GM12878 (cell line): Measurements from ENCODE around the gene SCYL1. TPM values are rescaled to one million over a fixed set of nuclear protein-coding genes. Genes with fewer than 3 reads are reported as not detected.

Experiments used
- BCL11A ChIP-seq: IDR thresholded peaks from 2 replicates; pipeline ENCODE4 v1.6.1; 2011; ENCODE audit warnings: low read depth, low read length
- BMI1 ChIP-seq: fragments of 450-650 bp; IDR thresholded peaks from 2 replicates; pipeline ENCODE4 v1.6.1; 2016; ENCODE audit warnings: mild to moderate bottlenecking, moderate library complexity, borderline replicate concordance
- CHD4 ChIP-seq: fragments of 200-600 bp; sonication (generic); IDR thresholded peaks from 2 replicates; pipeline ENCODE4 v1.6.1; 2016; ENCODE audit warnings: mild to moderate bottlenecking
- CREB1 ChIP-seq: IDR thresholded peaks from 2 replicates; pipeline ENCODE4 v1.6.1; 2012; ENCODE audit warnings: low read depth, mild to moderate bottlenecking, inconsistent platforms
- EED ChIP-seq: sonication (generic); IDR thresholded peaks from 2 replicates; pipeline ENCODE4 v1.6.1; 2016; ENCODE audit warnings: antibody characterized with exemption, low read depth
- IKZF1 ChIP-seq: fragments of 450-650 bp; conservative IDR thresholded peaks from 2 replicates; pipeline ENCODE4 v1.6.1; 2017; ENCODE audit warnings: antibody characterized with exemption, mild to moderate bottlenecking
- MEF2B ChIP-seq: fragments of 450-650 bp; IDR thresholded peaks from 2 replicates; pipeline ENCODE4 v1.6.1; 2018; ENCODE audit warnings: mild to moderate bottlenecking, moderate library complexity; ENCODE audit not compliant: partially characterized antibody, poor library complexity, severe bottlenecking
- MTA2 ChIP-seq: fragments of 450-650 bp; IDR thresholded peaks from 2 replicates; pipeline ENCODE4 v1.6.1; 2016; ENCODE audit warnings: low read depth, mild to moderate bottlenecking, moderate library complexity
- NFIC ChIP-seq: IDR thresholded peaks from 2 replicates; pipeline ENCODE4 v1.6.1; 2012; ENCODE audit warnings: low read depth, mild to moderate bottlenecking, inconsistent platforms, low read length, moderate library complexity
- NFYA ChIP-seq: IDR thresholded peaks from 2 replicates; pipeline ENCODE4 v1.6.1; 2011; ENCODE audit warnings: low read depth, mild to moderate bottlenecking, low read length, improper control_type of control experiment, borderline replicate concordance
- PAX8 ChIP-seq: fragments of 450-650 bp; IDR thresholded peaks from 2 replicates; pipeline ENCODE4 v1.6.1; 2017; ENCODE audit warnings: mild to moderate bottlenecking, moderate library complexity
- POLR2AphosphoS5 ChIP-seq: IDR thresholded peaks from 2 replicates; pipeline ENCODE4 v1.6.1; 2011; ENCODE audit warnings: mild to moderate bottlenecking, low read length, inconsistent platforms
- RCOR1 ChIP-seq: conservative IDR thresholded peaks from 2 replicates; pipeline ENCODE4 v1.6.1; 2012; ENCODE audit warnings: low read depth, low read length, improper control_type of control experiment
- SMAD1 ChIP-seq: fragments of 450-650 bp; IDR thresholded peaks from 2 replicates; pipeline ENCODE4 v1.6.1; 2018; ENCODE audit warnings: mild to moderate bottlenecking, low read depth; ENCODE audit not compliant: partially characterized antibody
- SMAD5 ChIP-seq: IDR thresholded peaks from 2 replicates; pipeline ENCODE4 v1.6.1; 2016; ENCODE audit warnings: antibody characterized with exemption, low read depth
- SP1 ChIP-seq: IDR thresholded peaks from one replicate; pipeline ENCODE4 v1.6.1; 2011; ENCODE audit warnings: low read depth, low read length
- ZSCAN29 ChIP-seq: fragments of 450-650 bp; IDR thresholded peaks from 2 replicates; pipeline ENCODE4 v1.6.1; 2017; ENCODE audit warnings: mild to moderate bottlenecking, moderate library complexity
- polyA plus RNA-seq, 11 experiments: library from polyadenylated mRNA; depleted of rRNA in 4 of 11; unstranded in 6 of 11; stranded (reverse) in 5 of 11; fragments of >200 nt; fragmentation: Nextera tagmentation in 4 of 11; fragmentation: Illumina TruSeq in 1 of 11; extraction: Ambion mirVana in 4 of 11; extraction: Trizol in 1 of 11; gene quantifications; 1 replicate in 1 of 11; 2 replicates in 10 of 11; pipeline versions ENCODE4 v1.2.1 to v1.2.3, GENCODE V29; 2011 to 2016; ENCODE audit warnings: inconsistent platforms in 2 of 11, missing spikeins in 2 of 11, low read depth in 1 of 11
- total RNA-seq, 4 experiments: library from RNA; depleted of rRNA in 3 of 4; stranded (reverse); fragments of >200 nt in 3 of 4; fragmentation: Illumina TruSeq in 1 of 4; extraction: Trizol in 1 of 4; gene quantifications; 2 replicates each; pipeline versions ENCODE4 v1.2.1 to v1.2.3, GENCODE V29; 2013 to 2021
- TF ChIP-seq, protein P1 (sequence below): IDR thresholded peaks from 2 replicates; pipeline ENCODE4 v1.6.1; 2012; ENCODE audit warnings: mild to moderate bottlenecking, low read depth, low read length
- TF ChIP-seq, protein P2 (sequence below), 3 experiments: IDR thresholded peaks in 2 of 3; conservative IDR thresholded peaks in 1 of 3; 2 replicates each; pipeline ENCODE4 v1.5.1; 2011; ENCODE audit warnings: low read depth in 3 of 3, low read length in 3 of 3, mild to moderate bottlenecking in 3 of 3, control low read depth in 2 of 3, moderate library complexity in 2 of 3, inconsistent platforms in 1 of 3, mixed read lengths in 1 of 3; ENCODE audit not compliant: control insufficient read depth in 2 of 3, insufficient read depth in 1 of 3; ENCODE audit errors: extremely low read depth in 1 of 3
- TF ChIP-seq, protein P3 (sequence below): IDR thresholded peaks from 2 replicates; pipeline ENCODE4 v1.6.1; 2011; ENCODE audit warnings: mild to moderate bottlenecking, low read depth, low read length, moderate library complexity; ENCODE audit not compliant: insufficient replicate concordance

The SCYL1 gene
- total and polyA plus RNA-seq, 10 of the 15 experiments (the other 5 are each of a cell fraction or from before 2014, with no cell fraction given) = 0.80 to 82.7 (median 51.2) TPM

GRCh38 chr11:65498977-65499712 is 25.7 kb upstream of the SCYL1 start, which contains the start of gene MALAT1 (continued):
- no peak for TF ChIP-seq CREB1
- TF ChIP-seq SMAD5 = peak; percentile 100
- TF ChIP-seq MTA2 = peak; percentile 15; the same call in 1 of the 2 replicates
- TF ChIP-seq BCL11A = peak; percentile 82
- peak; percentile 87 for TF ChIP-seq SP1
- peak; percentile 45; the same call in 1 of the 2 replicates for TF ChIP-seq ZSCAN29
- TF ChIP-seq, protein P1, sequence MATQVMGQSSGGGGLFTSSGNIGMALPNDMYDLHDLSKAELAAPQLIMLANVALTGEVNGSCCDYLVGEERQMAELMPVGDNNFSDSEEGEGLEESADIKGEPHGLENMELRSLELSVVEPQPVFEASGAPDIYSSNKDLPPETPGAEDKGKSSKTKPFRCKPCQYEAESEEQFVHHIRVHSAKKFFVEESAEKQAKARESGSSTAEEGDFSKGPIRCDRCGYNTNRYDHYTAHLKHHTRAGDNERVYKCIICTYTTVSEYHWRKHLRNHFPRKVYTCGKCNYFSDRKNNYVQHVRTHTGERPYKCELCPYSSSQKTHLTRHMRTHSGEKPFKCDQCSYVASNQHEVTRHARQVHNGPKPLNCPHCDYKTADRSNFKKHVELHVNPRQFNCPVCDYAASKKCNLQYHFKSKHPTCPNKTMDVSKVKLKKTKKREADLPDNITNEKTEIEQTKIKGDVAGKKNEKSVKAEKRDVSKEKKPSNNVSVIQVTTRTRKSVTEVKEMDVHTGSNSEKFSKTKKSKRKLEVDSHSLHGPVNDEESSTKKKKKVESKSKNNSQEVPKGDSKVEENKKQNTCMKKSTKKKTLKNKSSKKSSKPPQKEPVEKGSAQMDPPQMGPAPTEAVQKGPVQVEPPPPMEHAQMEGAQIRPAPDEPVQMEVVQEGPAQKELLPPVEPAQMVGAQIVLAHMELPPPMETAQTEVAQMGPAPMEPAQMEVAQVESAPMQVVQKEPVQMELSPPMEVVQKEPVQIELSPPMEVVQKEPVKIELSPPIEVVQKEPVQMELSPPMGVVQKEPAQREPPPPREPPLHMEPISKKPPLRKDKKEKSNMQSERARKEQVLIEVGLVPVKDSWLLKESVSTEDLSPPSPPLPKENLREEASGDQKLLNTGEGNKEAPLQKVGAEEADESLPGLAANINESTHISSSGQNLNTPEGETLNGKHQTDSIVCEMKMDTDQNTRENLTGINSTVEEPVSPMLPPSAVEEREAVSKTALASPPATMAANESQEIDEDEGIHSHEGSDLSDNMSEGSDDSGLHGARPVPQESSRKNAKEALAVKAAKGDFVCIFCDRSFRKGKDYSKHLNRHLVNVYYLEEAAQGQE = peak; percentile 65
- no peak for TF ChIP-seq NFIC
- no peak for TF ChIP-seq MEF2B
- TF ChIP-seq, protein P2, sequence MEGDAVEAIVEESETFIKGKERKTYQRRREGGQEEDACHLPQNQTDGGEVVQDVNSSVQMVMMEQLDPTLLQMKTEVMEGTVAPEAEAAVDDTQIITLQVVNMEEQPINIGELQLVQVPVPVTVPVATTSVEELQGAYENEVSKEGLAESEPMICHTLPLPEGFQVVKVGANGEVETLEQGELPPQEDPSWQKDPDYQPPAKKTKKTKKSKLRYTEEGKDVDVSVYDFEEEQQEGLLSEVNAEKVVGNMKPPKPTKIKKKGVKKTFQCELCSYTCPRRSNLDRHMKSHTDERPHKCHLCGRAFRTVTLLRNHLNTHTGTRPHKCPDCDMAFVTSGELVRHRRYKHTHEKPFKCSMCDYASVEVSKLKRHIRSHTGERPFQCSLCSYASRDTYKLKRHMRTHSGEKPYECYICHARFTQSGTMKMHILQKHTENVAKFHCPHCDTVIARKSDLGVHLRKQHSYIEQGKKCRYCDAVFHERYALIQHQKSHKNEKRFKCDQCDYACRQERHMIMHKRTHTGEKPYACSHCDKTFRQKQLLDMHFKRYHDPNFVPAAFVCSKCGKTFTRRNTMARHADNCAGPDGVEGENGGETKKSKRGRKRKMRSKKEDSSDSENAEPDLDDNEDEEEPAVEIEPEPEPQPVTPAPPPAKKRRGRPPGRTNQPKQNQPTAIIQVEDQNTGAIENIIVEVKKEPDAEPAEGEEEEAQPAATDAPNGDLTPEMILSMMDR (IDR thresholded peaks at IDR 0.05 in 2 of 3, conservative IDR thresholded peaks at IDR 0.05 in 1 of 3; ENCODE audit: control insufficient read depth in 2 of 3, extremely low read depth in 1 of 3, insufficient read depth in 1 of 3, low read depth in 3 of 3, low read length in 3 of 3) = no peak
- TF ChIP-seq RCOR1 = no peak
- peak; percentile 99 for TF ChIP-seq POLR2AphosphoS5
- TF ChIP-seq IKZF1 = no peak
- TF ChIP-seq, protein P3, sequence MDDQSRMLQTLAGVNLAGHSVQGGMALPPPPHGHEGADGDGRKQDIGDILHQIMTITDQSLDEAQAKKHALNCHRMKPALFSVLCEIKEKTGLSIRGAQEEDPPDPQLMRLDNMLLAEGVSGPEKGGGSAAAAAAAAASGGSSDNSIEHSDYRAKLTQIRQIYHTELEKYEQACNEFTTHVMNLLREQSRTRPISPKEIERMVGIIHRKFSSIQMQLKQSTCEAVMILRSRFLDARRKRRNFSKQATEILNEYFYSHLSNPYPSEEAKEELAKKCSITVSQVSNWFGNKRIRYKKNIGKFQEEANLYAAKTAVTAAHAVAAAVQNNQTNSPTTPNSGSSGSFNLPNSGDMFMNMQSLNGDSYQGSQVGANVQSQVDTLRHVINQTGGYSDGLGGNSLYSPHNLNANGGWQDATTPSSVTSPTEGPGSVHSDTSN = peak; percentile 90
- TF ChIP-seq BMI1 = peak; percentile 88
- no peak for TF ChIP-seq NFYA
- TF ChIP-seq CHD4 = no peak
- TF ChIP-seq PAX8 = no peak; the same call in 1 of the 2 replicates
- TF ChIP-seq SMAD1 = peak; percentile 100
- peak; percentile 86 for TF ChIP-seq EED
